CD4-positive, alpha-beta T cell (primary cell): ENCODE results near the gene TAS1R1. TPM values are rescaled to one million over a fixed set of nuclear protein-coding genes. Genes with fewer than 3 reads are reported as not detected.

ENCODE experiments used
- ATAC-seq: fragments of 200-7000 bp; cut with Tn5 transposase; one replicate; pipeline ENCODE4 v1.10.0; 2022; ENCODE audit warnings: mild to moderate bottlenecking; ENCODE audit not compliant: poor library complexity
- CTCF ChIA-PET: fragments of 350-600 bp; sonication (Branson Sonifier 250); formaldehyde crosslinking; loops from one replicate; lab custom pipeline; 2021; ENCODE audit warnings: antibody characterized with exemption, inconsistent platforms; lab: Charles Lee
- POLR2A ChIA-PET: fragments of 350-600 bp; sonication (Branson Sonifier 250); formaldehyde crosslinking; loops from one replicate; lab custom pipeline; 2021; ENCODE audit warnings: antibody characterized with exemption, inconsistent platforms; lab: Charles Lee
- DNase-seq, 14 experiments: peaks; one replicate each; pipeline ENCODE4 v3.0.0-alpha.2; 2013 to 2020; ENCODE audit warnings: mixed read lengths in 2 of 14
- H3K27ac ChIP-seq, 2 donors: one replicate each; pipeline versions ENCODE4 v1.5.1 to v1.7.0; 2013; ENCODE audit warnings: low read length in 2 of 2, low read depth in 1 of 2, mild to moderate bottlenecking in 1 of 2
- H3K27me3 ChIP-seq, 2 experiments: 1 replicate in 1 of 2; 2 replicates in 1 of 2; pipeline versions ENCODE4 v1.6.1 to v1.7.0; 2013; ENCODE audit warnings: low read length in 2 of 2, control low read depth in 1 of 2, mild to moderate bottlenecking in 1 of 2, moderate library complexity in 1 of 2; ENCODE audit not compliant: insufficient read depth in 2 of 2, control insufficient read depth in 1 of 2
- H3K36me3 ChIP-seq: one replicate; pipeline ENCODE4 v1.6.1; 2013; ENCODE audit warnings: low read length, control low read depth; ENCODE audit not compliant: insufficient read depth
- H3K4me1 ChIP-seq: one replicate; pipeline ENCODE4 v1.6.1; 2013; ENCODE audit warnings: low read length, control low read depth; ENCODE audit not compliant: insufficient read depth
- H3K4me3 ChIP-seq: one replicate; pipeline ENCODE4 v1.5.1; 2013; ENCODE audit warnings: mild to moderate bottlenecking, low read length, moderate library complexity
- H3K9me3 ChIP-seq, 2 experiments: 1 replicate in 1 of 2; 2 replicates in 1 of 2; pipeline versions ENCODE4 v1.6.1 to v1.7.0; 2013; ENCODE audit warnings: low read length in 2 of 2, mild to moderate bottlenecking in 2 of 2, control low read depth in 1 of 2, moderate library complexity in 1 of 2; ENCODE audit not compliant: control insufficient read depth in 1 of 2, insufficient read depth in 1 of 2
- H3K27ac Mint-ChIP-seq: one replicate; pipeline ENCODE4 v1.8.0; 2020; ENCODE audit warnings: mixed read lengths
- H3K27me3 Mint-ChIP-seq: one replicate; pipeline ENCODE4 v1.8.0; 2021; ENCODE audit warnings: mixed read lengths
- H3K36me3 Mint-ChIP-seq: one replicate; pipeline ENCODE4 v1.8.0; 2021; ENCODE audit warnings: low read depth, mixed read lengths
- H3K4me1 Mint-ChIP-seq: one replicate; pipeline ENCODE4 v1.8.0; 2021; ENCODE audit warnings: low read depth, mixed read lengths
- H3K4me3 Mint-ChIP-seq: one replicate; pipeline ENCODE4 v1.8.0; 2020; ENCODE audit warnings: mild to moderate bottlenecking, mixed read lengths
- H3K9me3 Mint-ChIP-seq: one replicate; pipeline ENCODE4 v1.8.0; 2020; ENCODE audit warnings: mixed read lengths
- intact Hi-C, 2 experiments: fragments of 100-400 bp; cut with DNase I in 1 of 2; cut with micrococcal nuclease in 1 of 2; formaldehyde crosslinking; loops; one replicate each; pipeline versions ENCODE4 v1.15.1 to v1.9.0; 2023 to 2025; cut with DNase I, micrococcal nuclease
- total RNA-seq, 174 experiments: library from RNA in 2 of 174; stranded (reverse) in 2 of 174; gene quantifications; one replicate each; pipeline ENCODE4 v1.2.3 and lab custom pipeline; 2021 to 2026
- TF ChIP-seq, protein P1 (sequence below): fragments of 200-600 bp; IDR thresholded peaks from one replicate; pipeline ENCODE4 v1.8.0; 2022; ENCODE audit warnings: antibody characterized with exemption, mild to moderate bottlenecking

TAS1R1 gene
- total RNA-seq, 2 experiments from 2014 or later = not detected

DNA sequence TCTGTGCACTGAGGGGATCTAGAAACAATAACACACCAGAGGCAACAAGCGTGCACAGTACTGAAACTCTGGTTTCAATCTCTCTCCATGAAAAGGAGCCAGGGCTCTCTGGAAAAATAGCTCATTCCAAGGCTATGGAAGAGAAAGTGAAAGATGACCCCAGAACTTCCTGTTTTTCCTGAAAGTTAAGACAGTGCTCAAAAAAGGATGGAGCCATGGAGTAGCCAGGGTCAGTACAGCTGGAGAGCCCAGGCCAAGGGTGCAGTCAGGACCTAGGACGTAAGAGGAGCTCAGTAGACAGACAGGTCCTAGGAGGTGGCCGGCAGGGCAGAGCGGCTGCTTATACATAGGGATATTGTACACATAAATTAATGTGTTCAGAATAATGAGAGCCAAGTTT is 19.9 kb upstream of the TAS1R1 start:
- intact Hi-C loops = no loop called here
- H3K27ac ChIP-seq = no peak overlapping the region
- TF ChIP-seq, protein P1, sequence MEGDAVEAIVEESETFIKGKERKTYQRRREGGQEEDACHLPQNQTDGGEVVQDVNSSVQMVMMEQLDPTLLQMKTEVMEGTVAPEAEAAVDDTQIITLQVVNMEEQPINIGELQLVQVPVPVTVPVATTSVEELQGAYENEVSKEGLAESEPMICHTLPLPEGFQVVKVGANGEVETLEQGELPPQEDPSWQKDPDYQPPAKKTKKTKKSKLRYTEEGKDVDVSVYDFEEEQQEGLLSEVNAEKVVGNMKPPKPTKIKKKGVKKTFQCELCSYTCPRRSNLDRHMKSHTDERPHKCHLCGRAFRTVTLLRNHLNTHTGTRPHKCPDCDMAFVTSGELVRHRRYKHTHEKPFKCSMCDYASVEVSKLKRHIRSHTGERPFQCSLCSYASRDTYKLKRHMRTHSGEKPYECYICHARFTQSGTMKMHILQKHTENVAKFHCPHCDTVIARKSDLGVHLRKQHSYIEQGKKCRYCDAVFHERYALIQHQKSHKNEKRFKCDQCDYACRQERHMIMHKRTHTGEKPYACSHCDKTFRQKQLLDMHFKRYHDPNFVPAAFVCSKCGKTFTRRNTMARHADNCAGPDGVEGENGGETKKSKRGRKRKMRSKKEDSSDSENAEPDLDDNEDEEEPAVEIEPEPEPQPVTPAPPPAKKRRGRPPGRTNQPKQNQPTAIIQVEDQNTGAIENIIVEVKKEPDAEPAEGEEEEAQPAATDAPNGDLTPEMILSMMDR = no peak
- H3K9me3 ChIP-seq = no peaks in the 10 kb centered on the region
- Mint-ChIP-seq H3K36me3 (peaks cover 68% of the 10 kb centered on the region), H3K27ac (no peak overlapping the region), H3K9me3 (no peaks in the 10 kb centered on the region), H3K4me1 (peaks cover 6% of the 10 kb centered on the region), H3K27me3 (no peaks in the 10 kb centered on the region), H3K4me3 (no peak overlapping the region)
- no peak for DNase-seq
- ChIA-PET CTCF (no interaction called here), POLR2A (no interaction called here)
- H3K27me3 ChIP-seq = no peaks in the 10 kb centered on the region
- H3K4me1 ChIP-seq = no peaks in the 10 kb centered on the region
- H3K4me3 ChIP-seq = no peak overlapping the region
- no peak for ATAC-seq
- peaks cover 62% of the 10 kb centered on the region for H3K36me3 ChIP-seq

GRCh38 chr1:6536291-6536690 is 18.8 kb upstream of the TAS1R1 start:
- Mint-ChIP-seq H3K36me3 (peaks cover 67% of the 10 kb centered on the region), H3K4me1 (peaks cover 6% of the 10 kb centered on the region), H3K27ac (no peak overlapping the region), H3K27me3 (no peaks in the 10 kb centered on the region), H3K4me3 (no peak overlapping the region), H3K9me3 (no peaks in the 10 kb centered on the region)
- intact Hi-C loops = no loop called here
- Histone ChIP-seq H3K9me3 (no peaks in the 10 kb centered on the region), H3K27ac (no peak overlapping the region), H3K27me3 (no peaks in the 10 kb centered on the region), H3K4me3 (no peak overlapping the region), H3K36me3 (peaks cover 56% of the 10 kb centered on the region), H3K4me1 (no peaks in the 10 kb centered on the region)
- DNase-seq (no peak), ATAC-seq (no peak)
- POLR2A ChIA-PET = no interaction called here
- TF ChIP-seq, protein P1 = no peak
- CTCF ChIA-PET = interaction anchor here (2.2 kb wide), 1 partner anchor 18 kb away, joined by 8 read pairs; the partner anchor contains the start of gene NOL9

GRCh38 chr1:6538956-6539355 is 16.2 kb upstream of the TAS1R1 start:
- TF ChIP-seq, protein P1 = no peak
- H3K9me3 Mint-ChIP-seq = no peaks in the 10 kb centered on the region
- Histone ChIP-seq H3K27me3 (no peaks in the 10 kb centered on the region), H3K36me3 (peaks cover 50% of the 10 kb centered on the region), H3K4me3 (no peak overlapping the region), H3K4me1 (peaks cover 5% of the 10 kb centered on the region), H3K9me3 (no peaks in the 10 kb centered on the region), H3K27ac (no peak overlapping the region)
- DNase-seq (no peak), ATAC-seq (no peak)
- CTCF ChIA-PET = no interaction called here
- no peak overlapping the region for H3K27ac Mint-ChIP-seq
- POLR2A ChIA-PET = no interaction called here
- intact Hi-C loops = no loop called here
- peaks cover 56% of the 10 kb centered on the region for H3K36me3 Mint-ChIP-seq
- H3K4me3 Mint-ChIP-seq = no peak overlapping the region
- H3K4me1 Mint-ChIP-seq = peaks cover 6% of the 10 kb centered on the region
- H3K27me3 Mint-ChIP-seq = no peaks in the 10 kb centered on the region
